SU-DHL-6 (cell line): ENCODE measurements around the gene MAPK14.

ENCODE experiments used
- CTCF ChIP-seq: fragments of 200-600 bp; sonication (generic); IDR thresholded peaks from one replicate; pipeline ENCODE4 v1.5.1; 2017; ENCODE audit warnings: antibody characterized with exemption, mild to moderate bottlenecking, low read length, moderate library complexity; ENCODE audit not compliant: insufficient read depth, poor library complexity, severe bottlenecking
- EZH2phosphoT487 ChIP-seq: fragments of 200-600 bp; sonication (generic), shearing (Covaris generic); conservative IDR thresholded peaks from 2 replicates; pipeline ENCODE4 v1.6.1; 2018; ENCODE audit warnings: mild to moderate bottlenecking, antibody characterized with exemption, low read length, moderate library complexity, mixed read lengths

- no peak for TF ChIP-seq CTCF
- no peak for TF ChIP-seq EZH2phosphoT487
These were observed 75.2 kb downstream of the MAPK14 start for GRCh38 chr6:36102853-36103252.
